IPS-NIHi7 (cell line): ENCODE data around the gene IL17C.
"Not testable (repeated sequence)": the region's sequence is repeated elsewhere in the genome, so short reads cannot be mapped to it uniquely, and the experiment has no call there.

ENCODE experiments used
- DNase-seq: peaks from one replicate; pipeline ENCODE4 v3.0.0; 2012; ENCODE audit warnings: mixed read lengths; ENCODE audit errors: extremely low spot score

Gene IL17C, protein sequence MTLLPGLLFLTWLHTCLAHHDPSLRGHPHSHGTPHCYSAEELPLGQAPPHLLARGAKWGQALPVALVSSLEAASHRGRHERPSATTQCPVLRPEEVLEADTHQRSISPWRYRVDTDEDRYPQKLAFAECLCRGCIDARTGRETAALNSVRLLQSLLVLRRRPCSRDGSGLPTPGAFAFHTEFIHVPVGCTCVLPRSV

DNA sequence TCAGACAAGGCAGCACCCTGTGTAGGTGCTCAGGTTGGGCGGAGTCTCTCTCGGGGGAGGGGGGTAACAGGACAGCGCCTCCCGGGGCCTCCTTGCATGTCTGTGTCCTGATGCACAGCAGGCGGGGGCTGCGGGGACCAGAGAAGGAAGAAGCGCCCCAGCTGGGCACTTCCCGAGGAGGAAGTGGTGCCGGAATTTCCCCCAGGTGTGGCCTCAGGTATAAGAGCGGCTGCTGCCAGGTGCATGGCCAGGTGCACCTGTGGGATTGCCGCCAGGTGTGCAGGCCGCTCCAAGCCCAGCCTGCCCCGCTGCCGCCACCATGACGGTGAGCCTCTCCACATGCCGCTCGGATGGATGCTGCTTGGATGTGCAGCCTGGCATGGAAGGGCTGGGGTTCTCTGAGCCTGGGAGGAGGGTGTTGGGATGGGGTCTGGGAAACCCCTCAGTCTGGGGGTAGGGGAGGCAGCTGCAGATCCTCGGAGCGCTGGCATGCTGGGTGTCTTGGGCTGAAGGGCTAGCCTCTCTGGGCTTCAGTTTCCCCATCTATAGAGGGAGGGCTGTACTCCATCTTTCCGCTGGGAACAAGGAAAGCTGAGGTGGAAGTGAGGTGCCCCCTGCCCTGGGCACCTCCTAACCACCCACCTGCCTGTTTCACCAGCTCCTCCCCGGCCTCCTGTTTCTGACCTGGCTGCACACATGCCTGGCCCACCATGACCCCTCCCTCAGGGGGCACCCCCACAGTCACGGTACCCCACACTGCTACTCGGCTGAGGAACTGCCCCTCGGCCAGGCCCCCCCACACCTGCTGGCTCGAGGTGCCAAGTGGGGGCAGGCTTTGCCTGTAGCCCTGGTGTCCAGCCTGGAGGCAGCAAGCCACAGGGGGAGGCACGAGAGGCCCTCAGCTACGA lies at the start of gene IL17C:
TSS of gene IL17C (plus strand) at position 250 of the 908 bp plus-strand sequence. CDS start at position 320, 70 bp downstream.
- no peak for DNase-seq

DNA sequence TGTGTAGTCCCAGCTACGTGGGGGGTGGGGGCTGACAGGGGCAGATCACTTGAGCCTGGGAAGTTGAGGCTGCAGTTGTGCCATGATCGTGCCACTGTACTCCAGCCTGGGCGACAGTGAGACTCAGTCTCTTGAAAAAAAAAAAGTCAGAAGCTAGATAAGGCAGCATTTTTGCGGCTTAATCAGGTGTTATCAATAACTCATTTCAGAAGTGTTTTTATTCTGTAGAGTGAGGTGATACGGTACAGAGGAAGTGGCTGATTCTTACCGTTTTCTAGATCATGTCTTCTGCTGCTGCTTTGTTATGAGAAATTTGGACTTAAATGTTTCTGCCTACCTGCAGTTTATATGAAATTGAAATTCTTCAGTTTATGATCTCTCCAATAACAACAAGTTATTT lies 49.6 kb upstream of the IL17C start:
- DNase-seq, result no peak

DNA sequence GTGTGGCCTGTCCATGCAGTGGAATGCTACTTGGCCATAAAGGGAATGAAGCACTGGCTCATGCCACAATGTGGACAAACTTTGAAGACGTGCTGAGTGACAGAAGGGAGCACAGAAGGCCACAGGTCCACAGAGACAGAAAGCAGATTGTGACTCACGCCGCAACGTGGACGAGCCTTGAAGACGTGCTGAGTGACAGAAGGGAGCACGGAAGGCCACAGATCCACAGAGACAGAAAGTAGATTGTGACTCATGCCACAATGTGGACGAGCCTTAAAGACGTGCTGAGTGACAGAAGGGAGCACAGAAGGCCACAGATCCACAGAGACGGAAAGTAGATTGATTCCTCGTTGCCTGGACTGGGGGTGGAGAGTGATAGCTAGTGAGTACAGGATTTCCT lies 48.9 kb upstream of the IL17C start:
- DNase-seq, result no peak

DNA sequence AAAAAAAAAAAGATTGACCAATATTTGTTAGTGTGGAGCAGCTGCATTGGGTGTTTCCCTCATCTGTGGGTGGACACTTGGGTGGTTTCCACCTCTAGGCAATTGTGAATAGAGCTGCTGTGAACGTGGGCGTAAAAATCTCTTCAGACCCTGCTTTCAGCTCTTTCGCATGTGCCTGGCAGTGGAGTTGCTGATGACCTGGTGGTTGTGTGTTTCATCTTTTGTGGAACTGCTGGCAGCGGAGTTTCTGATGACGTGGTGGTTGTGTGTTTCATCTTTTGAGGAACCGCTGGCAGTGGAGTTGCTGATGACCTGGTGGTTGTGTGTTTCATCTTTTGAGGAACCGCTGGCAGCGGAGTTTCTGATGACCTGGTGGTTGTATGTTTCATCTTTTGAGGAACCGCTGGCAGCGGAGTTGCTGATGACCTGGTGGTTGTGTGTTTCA lies 46.8 kb upstream of the IL17C start:
- DNase-seq, result no peak

DNA sequence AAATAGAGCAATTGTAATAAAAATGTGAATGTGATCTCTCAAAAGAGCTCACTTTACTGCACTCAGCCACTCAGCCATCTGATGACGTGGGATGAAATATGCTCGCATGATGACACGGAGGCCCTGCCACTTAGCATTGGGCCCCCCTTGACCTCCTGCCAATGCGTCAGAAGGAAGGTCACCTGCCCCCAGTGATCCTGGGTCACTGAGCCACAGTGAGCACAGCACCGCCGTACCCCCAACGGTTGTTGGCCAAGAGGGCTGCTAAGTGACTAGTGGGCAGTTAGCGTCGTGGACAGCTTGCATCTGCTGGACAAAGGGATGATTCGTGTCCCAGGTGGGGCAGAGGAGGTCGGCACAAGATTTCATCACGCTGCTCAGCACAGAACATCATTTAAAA lies 45.3 kb upstream of the IL17C start:
- DNase-seq, result no peak

DNA sequence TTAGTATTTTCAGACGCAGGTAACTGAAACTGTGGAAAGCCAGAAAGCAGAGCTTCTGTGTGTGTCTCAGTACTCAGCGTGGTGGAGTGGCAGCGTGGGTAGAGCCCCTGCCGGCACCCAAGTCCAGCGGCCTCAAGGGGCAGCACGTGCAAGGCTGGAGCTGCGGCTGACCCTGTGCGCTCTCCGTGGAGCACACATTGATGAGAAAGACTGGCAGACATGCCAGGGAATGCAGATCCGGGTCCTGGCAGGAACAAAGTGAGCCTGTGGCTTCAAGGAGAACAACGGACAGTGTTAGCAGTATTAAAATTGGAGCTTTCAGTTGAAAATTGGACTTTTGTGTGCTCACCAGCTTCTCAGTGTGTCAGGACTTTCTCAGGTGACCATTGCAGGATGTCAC lies 44.9 kb upstream of the IL17C start:
- no peak for DNase-seq

DNA sequence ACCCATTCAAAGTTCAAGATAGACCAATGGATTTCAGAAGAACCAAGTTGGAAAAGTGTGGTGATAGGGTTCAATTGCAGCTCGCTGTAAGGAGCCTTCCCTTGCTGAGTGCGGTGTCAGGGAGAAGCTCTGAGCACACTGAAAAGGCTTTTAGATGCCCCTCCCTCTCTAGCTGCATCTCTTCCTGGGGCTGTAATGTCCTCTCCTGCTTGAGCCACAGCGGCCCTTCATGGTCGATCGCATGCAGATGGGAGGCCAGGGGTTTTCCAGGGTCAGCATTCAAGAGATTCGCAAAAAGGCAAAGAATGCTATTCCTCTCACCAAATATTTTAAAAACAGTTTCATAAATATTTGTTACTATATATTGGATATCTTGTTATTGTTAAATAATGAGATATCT lies 44.5 kb upstream of the IL17C start:
- no peak for DNase-seq

DNA sequence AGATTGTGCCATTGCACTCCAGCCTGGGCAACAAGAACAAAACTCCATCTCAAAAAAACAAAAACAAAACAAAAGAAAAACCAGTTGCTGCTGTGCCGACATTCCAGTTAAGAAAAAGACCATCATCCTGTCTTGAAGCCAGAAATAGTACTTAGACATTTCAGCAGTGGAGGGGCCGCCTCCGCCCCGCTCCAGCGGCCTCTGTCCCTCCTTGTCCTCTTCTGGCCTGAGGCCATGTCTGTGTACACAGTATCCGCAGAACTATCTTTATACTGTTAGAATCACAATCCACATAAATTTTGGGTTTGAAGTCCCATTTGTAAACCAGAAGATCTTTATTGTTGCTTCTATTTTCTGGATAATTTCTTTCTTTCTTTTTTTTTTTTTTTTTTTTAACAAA lies 43.3 kb upstream of the IL17C start:
- no peak for DNase-seq

DNA sequence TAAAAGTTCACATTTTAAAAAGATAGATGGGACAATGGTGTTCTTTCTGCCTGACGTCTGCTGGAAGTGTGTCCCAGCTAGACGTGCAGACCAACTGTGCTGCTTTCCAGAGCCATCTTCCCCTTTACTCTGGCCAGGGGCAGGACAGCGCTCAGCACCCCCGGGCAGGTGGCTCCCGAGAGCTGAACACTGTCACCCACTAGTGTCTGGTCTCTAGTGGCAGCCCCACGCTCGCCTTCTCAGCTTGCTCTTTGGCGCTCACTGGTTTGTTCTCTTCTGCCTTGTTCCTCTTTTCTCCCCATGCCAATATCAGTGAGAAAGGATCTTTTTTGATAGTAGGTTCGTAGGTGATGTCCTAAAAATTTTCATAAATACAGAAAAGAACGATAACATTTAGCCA lies 42.5 kb upstream of the IL17C start:
- no peak for DNase-seq

DNA sequence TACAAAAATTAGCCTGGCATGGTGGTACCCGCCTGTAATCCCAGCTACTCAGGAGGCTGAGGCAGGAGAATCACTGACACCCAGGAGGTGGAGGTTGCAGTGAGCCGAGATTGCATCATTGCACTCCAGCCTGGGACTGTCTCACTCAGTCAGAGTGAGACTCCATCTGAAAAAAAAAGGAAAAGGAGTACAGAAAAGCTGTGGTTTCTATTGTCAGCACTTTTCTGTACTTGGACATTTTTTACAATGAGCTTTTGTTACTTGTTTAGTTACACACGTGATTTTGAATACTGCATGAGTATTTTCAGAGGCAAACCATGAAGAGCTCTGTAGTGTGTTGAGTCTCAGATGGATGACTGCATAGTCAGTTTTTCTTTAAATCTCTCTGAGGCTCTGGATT lies 41.9 kb upstream of the IL17C start:
- DNase-seq, result no peak

DNA sequence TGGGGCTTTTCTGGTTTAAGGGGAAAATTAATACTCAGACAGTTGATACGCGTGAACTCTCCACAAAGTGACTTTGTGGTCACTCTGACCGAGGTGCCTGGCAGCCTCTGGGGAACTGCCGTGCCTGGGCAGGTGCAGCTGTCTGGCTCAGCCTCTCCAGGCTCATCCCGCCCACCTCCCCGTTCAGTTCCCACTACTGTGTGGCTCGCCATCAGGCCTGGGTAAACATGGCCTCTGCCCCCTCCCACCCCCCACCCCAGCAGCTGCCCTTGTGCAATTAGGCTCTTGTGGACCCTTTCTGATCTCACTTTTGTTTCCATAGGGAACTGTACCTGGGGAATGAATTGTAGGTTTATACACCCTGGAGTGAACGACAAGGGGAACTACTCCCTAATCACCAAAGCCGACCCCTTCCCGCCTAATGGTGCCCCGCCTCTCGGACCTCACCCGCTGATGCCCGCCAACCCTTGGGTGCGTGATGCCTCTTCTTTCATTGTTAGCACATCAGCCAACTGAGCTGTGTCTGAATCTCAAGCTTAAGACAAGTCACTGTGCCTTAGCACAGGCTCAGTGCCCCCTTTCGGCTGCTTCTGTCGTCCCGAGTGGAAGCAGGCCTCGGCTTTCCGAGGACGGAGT lies 40.4 kb upstream of the IL17C start:
- DNase-seq, result no peak

DNA sequence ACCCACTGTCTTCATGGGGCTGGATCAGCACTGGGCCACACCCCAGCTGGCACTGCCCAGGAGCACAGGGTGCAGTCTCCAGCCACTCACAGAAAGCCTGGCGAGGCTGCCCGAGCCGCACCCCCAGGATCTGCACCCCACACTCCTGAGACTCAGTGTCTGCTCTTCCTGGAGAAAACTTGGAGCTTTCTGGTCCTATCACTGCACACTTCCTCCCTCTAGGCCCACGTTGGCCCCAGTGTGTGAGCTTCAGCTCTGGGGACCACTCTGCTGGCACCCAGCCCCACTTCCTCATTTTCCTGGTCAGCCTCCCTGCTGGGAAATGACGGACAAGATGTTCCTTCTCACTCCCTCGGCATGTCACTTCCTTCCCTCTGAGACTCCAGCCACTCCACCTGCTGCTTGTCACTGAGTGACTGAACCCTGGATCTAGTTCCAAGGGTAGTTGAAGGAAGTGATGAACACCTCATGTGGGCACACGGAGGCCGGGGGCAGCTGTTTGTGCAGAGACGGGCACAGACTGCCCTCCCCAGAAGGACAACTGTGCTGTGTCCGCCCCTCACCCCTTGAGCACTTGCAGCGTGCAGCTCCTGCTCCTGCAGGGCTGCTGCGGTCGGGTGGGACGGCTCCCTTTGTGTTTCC lies 39.2 kb upstream of the IL17C start:
- DNase-seq, result no peak

DNA sequence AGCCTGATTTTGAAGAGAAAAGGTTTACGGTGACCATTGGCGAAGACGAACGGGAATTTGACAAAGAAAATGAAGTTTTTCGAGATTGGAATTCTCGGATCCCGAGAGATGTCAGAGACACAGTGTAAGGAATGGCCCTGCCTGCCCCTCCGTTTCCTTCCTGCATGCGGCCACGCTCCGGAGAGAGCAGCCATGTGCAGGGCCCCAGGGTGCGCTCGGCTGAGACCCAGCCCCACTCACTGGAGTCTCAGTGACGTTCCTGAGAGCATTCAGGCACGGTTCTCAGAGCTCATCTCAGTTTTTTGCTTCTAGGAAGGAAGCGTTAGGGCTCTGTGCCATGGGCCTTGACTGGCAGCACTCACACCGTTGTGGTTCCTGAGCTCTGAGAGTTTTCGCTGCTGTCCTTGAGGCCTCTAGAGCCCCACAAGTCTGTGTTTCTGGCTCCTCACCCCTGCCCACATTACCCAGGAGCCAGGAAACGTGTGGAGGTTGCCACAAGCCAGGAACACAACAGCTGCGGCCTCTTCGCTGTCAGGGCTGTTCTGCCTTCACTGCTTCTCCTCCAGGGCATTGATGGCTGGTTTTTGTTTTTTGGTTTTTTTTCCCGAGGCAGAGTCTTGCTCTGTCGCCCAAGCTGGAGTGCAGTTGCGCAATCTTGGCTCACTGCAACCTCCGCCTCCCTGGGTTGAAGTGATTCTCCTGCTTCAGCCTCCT lies 38.4 kb upstream of the IL17C start:
- no peak for DNase-seq

DNA sequence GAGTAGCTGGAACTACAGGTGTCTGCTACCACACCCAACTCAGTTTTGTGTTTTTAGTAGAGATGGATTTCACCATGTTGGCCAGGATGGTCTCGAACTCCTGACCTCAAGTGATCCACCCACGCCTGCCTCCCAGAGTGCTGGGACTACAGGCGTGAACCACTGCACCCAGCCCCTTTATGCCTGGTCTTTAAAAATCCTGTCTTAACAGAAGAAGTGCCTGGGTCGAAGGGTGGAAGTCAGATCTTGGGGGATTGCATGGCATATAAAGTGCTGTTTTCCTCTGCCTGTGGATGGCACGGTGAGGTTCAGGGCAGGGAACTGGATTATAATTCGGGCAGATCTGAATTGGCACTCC lies 37.9 kb upstream of the IL17C start:
- no peak for DNase-seq

DNA sequence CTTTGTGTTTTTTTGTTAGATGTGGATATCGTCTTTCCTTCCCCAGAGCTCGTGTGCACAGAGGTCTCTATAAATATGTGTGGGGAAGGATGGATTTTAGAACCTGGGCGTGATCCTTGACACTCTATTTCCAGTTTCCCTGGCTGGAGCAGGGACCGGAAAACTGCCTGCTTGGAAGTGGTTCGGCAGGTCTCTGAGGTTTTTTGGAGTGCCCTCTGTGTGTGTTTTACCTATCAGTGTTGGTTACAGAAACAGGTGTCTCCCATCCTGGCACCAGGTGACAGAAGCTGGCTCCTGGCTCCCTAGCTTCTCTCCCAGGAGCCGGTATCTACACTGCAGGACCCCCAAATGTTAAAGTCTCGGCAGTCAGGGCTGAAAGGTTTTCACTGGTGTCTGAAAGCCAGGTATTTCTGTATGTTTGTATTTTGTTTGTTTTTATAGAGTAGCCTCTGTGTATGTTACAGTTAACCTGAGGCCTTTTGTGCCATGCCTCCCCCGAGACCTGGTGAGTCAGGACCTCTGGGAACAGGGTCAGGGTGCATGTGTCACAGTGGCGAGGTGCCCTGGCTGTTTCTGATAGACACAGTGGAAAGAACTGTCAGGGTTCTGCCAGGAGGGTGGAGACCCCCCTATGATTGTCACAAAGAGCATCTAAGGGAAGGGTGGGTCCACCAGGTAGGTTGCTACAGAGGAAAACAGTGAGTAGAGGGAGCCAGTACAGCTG lies 36.9 kb upstream of the IL17C start:
- no peak for DNase-seq

DNA sequence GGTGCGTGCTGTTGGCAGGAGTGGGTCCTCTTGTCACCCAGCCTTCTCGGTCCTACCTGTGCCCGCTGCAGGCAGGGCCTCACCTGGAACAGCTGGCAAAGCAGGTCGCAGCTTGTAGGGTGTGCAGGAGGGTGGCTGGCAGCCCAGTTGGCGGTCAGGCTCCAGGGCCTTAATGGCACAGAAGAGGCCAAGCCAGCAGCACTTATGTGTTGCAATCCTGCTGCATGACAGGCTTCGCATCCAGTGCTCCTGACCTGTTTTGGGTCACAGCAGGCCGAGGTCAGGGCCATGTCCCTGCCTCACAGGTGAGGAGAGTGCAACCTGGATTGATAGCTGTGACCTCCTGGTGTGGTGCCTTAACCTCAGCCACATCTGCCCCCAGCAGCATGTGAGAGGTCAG lies 36.3 kb upstream of the IL17C start:
- DNase-seq, result no peak

DNA sequence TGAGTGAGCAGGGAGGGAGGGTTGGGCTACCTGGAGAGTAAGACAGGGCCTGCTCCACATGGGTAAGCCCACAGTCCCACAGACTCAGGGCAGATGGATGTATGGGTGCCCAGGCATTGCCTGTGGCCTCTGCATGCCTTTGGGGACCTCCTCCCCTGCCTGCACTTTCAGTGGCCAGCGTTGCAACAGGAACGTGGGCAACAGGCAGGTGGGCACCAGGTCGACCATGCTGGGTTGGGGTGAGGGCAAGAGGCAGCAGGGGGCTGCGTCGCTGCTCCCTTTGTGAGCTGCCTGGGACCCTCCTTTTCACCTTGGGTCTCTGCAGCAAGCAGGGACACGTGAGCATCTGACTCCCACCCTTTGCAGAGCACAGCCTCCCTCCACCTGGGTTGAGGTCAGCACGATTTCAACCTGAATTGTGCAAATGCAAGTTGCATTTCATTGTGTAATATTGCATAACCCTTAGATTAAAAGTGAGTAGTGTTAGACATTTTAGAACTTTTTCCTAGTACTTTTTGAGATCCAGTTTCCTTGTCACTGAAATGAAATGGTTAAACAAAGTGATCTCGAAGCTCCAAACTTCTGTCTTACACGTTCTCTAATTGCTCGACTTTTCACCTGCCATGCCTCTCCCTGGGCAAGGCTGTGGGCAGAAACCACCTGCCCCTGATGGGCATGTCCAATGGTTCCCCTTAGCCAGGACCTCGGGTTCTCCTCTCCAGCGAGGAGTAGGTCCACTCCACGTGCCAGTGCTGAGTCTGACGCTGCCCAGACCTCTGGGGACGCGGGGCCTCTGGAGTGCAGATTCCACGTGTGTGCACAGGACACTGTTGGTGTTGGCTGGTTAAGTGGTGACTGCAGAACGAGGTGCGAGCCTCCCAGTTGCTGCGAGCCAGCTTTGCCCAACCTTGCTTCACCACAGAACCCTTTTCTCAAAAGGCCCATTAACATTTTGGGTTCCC lies 32.9 kb upstream of the IL17C start:
- no peak for DNase-seq

DNA sequence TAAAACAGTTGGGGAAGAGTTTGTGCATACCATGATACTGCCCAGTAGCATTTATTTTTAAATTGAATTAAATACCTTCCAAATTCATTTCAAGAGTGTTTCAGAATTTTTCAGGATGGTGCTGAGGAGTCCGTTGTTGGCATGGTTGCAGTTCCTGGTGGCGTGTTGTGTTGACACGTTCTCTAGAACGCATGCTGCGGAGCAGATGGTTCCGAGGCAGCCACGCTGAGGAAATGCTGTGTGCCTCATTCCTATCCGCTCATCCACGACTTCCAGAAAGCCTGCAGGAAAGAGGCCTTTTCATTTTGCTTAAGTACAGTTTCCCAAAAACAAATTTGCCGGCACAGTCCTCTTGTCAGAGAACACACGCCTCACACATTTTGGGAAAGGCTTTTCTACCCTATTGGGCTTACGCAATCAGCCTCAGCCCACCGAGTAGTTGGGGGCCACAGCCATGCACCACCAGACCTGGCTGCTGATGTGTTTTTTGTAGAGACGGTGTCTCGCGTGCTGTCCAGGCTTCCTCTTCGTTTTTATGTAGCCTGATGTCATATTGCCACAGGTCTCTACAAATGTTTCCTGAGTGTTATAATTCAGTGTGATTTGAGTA lies 32.1 kb upstream of the IL17C start:
- DNase-seq, result no peak

DNA sequence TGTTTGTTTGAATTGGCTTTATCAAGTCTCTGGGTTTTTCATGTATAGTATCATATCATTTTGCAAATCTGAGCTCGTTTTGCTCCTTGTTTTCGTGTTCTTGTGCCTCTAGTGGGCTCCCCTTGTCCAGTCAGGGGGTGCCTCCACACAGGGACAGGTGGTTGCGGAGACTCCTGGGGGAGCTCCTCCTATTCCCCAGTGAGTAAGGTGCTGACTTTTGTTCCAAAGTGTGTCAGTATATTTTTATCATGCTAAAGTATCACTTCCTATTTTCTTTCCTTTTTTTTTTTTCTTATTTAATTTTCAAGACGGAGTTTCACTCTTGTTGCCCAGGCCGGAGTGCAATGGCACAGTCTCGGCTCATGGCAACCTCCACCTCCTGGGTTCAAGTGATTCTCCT lies 30.3 kb upstream of the IL17C start:
- DNase-seq, result no peak

DNA sequence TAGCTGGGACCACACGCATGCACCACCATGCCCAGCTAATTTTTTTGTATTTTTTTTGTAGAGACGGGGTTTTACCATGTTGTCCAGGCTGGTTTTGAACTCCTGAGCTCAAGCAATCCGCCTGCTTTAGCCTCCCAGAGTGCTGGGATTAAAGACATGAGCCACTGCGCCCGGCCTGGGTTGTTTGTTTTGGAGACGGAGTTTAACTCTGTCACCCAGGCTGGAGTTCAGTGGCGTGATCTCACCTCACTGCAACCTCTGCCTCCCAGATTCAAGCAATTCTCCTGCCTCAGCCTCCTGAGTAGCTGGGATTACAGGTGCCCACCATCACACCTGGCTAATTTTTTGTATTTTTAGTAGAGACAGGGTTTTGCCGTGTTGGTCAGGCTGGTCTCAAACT lies 28.9 kb upstream of the IL17C start:
- DNase-seq, result not testable (repeated sequence)
